K562 (cell line): ENCODE results near the gene RNF166. TPM values are rescaled to one million over a fixed set of nuclear protein-coding genes. Genes with fewer than 3 reads are reported as not detected.
A peak's percentile ranks its signal among the peaks of the same experiment; 100 is the strongest.

Source experiments
- ATAC-seq: fragments of 200-7000 bp; cut with Tn5 transposase; 3 replicates; pipeline ENCODE4 v1.9.1; 2020; ENCODE audit warnings: moderate library complexity
- BruUV-seq: library from RNA; stranded (reverse); fragments of 400-500 nt; replicated peaks from 2 replicates; lab custom pipeline; 2021; lab: Mats Ljungman, UMichigan
- CTCF ChIA-PET: fragments of 300-600 bp; formaldehyde crosslinking; extraction: SDS; loops from one replicate; lab custom pipeline; 2021; ENCODE audit warnings: low intra/inter-chr PET ratio; lab: Yijun Ruan, JAX
- POLR2A ChIA-PET: fragments of 300-600, 350-650 bp; sonication (Branson Sonifier 250); formaldehyde crosslinking; extraction: SDS; loops from one replicate; lab custom pipeline; 2021; ENCODE audit warnings: antibody characterized with exemption, inconsistent platforms; lab: Yijun Ruan, JAX
- DNase-seq, 4 experiments: peaks; one replicate each; pipeline versions ENCODE4 v3.0.0 to v3.0.0-alpha.2; 2011 to 2018; ENCODE audit warnings: low spot score in 3 of 4, mixed read lengths in 3 of 4; ENCODE audit errors: extremely low read depth in 1 of 4
- FAIRE-seq: peaks from 2 replicates; lab custom pipeline; 2011; peaks lifted over from hg19 to GRCh38; lab: Jason Lieb, UNC
- H2AFZ ChIP-seq: 2 replicates; pipeline ENCODE4 v1.6.0; 2011; ENCODE audit warnings: low read depth, low read length, control low read depth, inconsistent platforms
- H3K27ac ChIP-seq: fragments of 200-600 bp; 3 replicates; pipeline ENCODE4 v1.8.0; 2011; ENCODE audit warnings: low read depth, mild to moderate bottlenecking, control low read depth, inconsistent platforms, low read length, moderate library complexity, mixed read lengths; ENCODE audit errors: extremely low read depth
- H3K27me3 ChIP-seq, 2 experiments: fragments of 300-600 bp in 1 of 2; 2 replicates in 1 of 2; 3 replicates in 1 of 2; pipeline versions ENCODE4 v1.6.0 to v1.8.0; 2011; ENCODE audit warnings: inconsistent platforms in 2 of 2, low read length in 2 of 2, mild to moderate bottlenecking in 1 of 2, mixed read lengths in 1 of 2, moderate library complexity in 1 of 2; ENCODE audit not compliant: control insufficient read depth in 2 of 2, insufficient read depth in 2 of 2
- H3K36me3 ChIP-seq: fragments of 300-600 bp; 3 replicates; pipeline ENCODE4 v1.8.0; 2011; ENCODE audit warnings: mild to moderate bottlenecking, low read length, inconsistent platforms; ENCODE audit not compliant: control insufficient read depth, insufficient read depth
- H3K4me1 ChIP-seq, 2 experiments: fragments of 200-600 bp in 1 of 2; replicated peaks in 1 of 2; 2 replicates in 1 of 2; 3 replicates in 1 of 2; pipeline versions ENCODE4 v1.5.1 to v1.8.0; 2011; ENCODE audit warnings: inconsistent platforms in 2 of 2, low read length in 2 of 2, mild to moderate bottlenecking in 1 of 2, mixed read lengths in 1 of 2, moderate library complexity in 1 of 2; ENCODE audit not compliant: control insufficient read depth in 2 of 2, insufficient read depth in 2 of 2
- H3K4me2 ChIP-seq: 2 replicates; pipeline ENCODE4 v1.6.1; 2011; ENCODE audit warnings: low read length, control low read depth, inconsistent platforms, mixed read lengths; ENCODE audit not compliant: insufficient read depth
- H3K4me3 ChIP-seq: fragments of 200-600 bp; sonication (generic), shearing (Covaris generic); 2 replicates; pipeline ENCODE4 v1.5.1; 2016; ENCODE audit warnings: control low read depth, inconsistent platforms
- H3K79me2 ChIP-seq: fragments of 200-600 bp; 3 replicates; pipeline ENCODE4 v1.8.0; 2011; ENCODE audit warnings: low read length, inconsistent platforms; ENCODE audit not compliant: control insufficient read depth, insufficient read depth
- H3K9ac ChIP-seq, 2 experiments: 2 replicates each; pipeline versions ENCODE4 v1.6.0 to v1.6.1; 2011; ENCODE audit warnings: low read depth in 2 of 2, low read length in 2 of 2, control low read depth in 1 of 2, inconsistent platforms in 1 of 2, mild to moderate bottlenecking in 1 of 2, mixed read lengths in 1 of 2; ENCODE audit not compliant: insufficient read depth in 1 of 2
- H3K9me1 ChIP-seq: one replicate; pipeline ENCODE4 v1.6.0; 2011; ENCODE audit warnings: inconsistent platforms, mild to moderate bottlenecking, low read length, moderate library complexity; ENCODE audit not compliant: control insufficient read depth, insufficient read depth
- H3K9me3 ChIP-seq: replicated peaks from 2 replicates; pipeline ENCODE4 v1.5.1; 2011; ENCODE audit warnings: low read depth, low read length, inconsistent platforms; ENCODE audit not compliant: control insufficient read depth, insufficient read depth
- H4K20me1 ChIP-seq: replicated peaks from 2 replicates; pipeline ENCODE4 v1.6.1; 2011; ENCODE audit warnings: low read length, inconsistent platforms, mixed read lengths; ENCODE audit not compliant: control insufficient read depth, insufficient read depth
- BRD9 ChIP-seq: fragments of 450-650 bp; IDR thresholded peaks from 2 replicates; pipeline ENCODE4 v1.6.1; 2018; ENCODE audit warnings: low read depth; ENCODE audit not compliant: partially characterized antibody
- DIDO1 ChIP-seq: fragments of 450-650 bp; IDR thresholded peaks from 2 replicates; pipeline ENCODE4 v1.6.1; 2016; ENCODE audit warnings: low read depth, missing biosample characterization, missing genetic modification characterization
- DNMT1 ChIP-seq: fragments of 450-650 bp; IDR thresholded peaks from 2 replicates; pipeline ENCODE4 v1.6.1; 2016; ENCODE audit warnings: antibody characterized with exemption, mild to moderate bottlenecking
- E2F8 ChIP-seq: fragments of 450-650 bp; IDR thresholded peaks from 2 replicates; pipeline ENCODE4 v1.7.1; 2018; ENCODE audit warnings: mild to moderate bottlenecking, low read depth; ENCODE audit not compliant: partially characterized antibody
- EP400 ChIP-seq: fragments of 450-650 bp; IDR thresholded peaks from 2 replicates; pipeline ENCODE4 v1.6.1; 2017; ENCODE audit warnings: antibody characterized with exemption, mild to moderate bottlenecking, moderate library complexity
- ERF ChIP-seq: fragments of 450-650 bp; formaldehyde crosslinking; IDR thresholded peaks from 2 replicates; pipeline ENCODE4 v1.4.0; 2020; ENCODE audit warnings: mild to moderate bottlenecking, mixed read lengths
- FIP1L1 ChIP-seq: fragments of 200-400 bp; formaldehyde crosslinking; IDR thresholded peaks from 2 replicates; pipeline ENCODE4 v1.6.1; 2018; ENCODE audit warnings: mild to moderate bottlenecking, low read depth, low read length; ENCODE audit not compliant: poor library complexity, severe bottlenecking
- GATA2 ChIP-seq: sonication (generic); formaldehyde crosslinking; IDR thresholded peaks from 2 replicates; pipeline ENCODE4 v1.4.0; 2020; ENCODE audit warnings: mild to moderate bottlenecking, missing genetic modification reagents
- GMEB1 ChIP-seq: fragments of 250-450 bp; sonication (Bioruptor Pico); IDR thresholded peaks from 2 replicates; pipeline ENCODE4 v1.4.0; 2020; ENCODE audit warnings: mild to moderate bottlenecking
- KLF16 ChIP-seq: IDR thresholded peaks from 2 replicates; pipeline ENCODE4 v1.6.1; 2016; ENCODE audit warnings: antibody characterized with exemption
- POLR2G ChIP-seq: fragments of 200-400 bp; formaldehyde crosslinking; IDR thresholded peaks from 2 replicates; pipeline ENCODE4 v1.6.1; 2017; ENCODE audit warnings: low read depth, mild to moderate bottlenecking, antibody characterized with exemption, low read length, moderate library complexity
- RAD51 ChIP-seq: fragments of 450-650 bp; IDR thresholded peaks from 2 replicates; pipeline ENCODE4 v1.7.1; 2016; ENCODE audit warnings: low read depth, mild to moderate bottlenecking, borderline replicate concordance
- RBM22 ChIP-seq: fragments of 200-400 bp; formaldehyde crosslinking; IDR thresholded peaks from 2 replicates; pipeline ENCODE4 v1.6.1; 2018; ENCODE audit warnings: low read length, low read depth; ENCODE audit not compliant: poor library complexity, severe bottlenecking
- TEAD2 ChIP-seq: fragments of 450-650 bp; IDR thresholded peaks from 2 replicates; pipeline ENCODE4 v1.6.1; 2016; ENCODE audit warnings: missing genetic modification characterization, control low read depth, missing compliant biosample characterization
- TEAD4 ChIP-seq, 2 experiments: sonication (generic) in 1 of 2; formaldehyde crosslinking in 1 of 2; IDR thresholded peaks; 2 replicates each; pipeline versions ENCODE4 v1.6.1 to v1.8.0; 2012 to 2022; ENCODE audit warnings: borderline replicate concordance in 1 of 2, inconsistent platforms in 1 of 2, low read length in 1 of 2, mild to moderate bottlenecking in 1 of 2, missing genetic modification reagents in 1 of 2
- ZFP30 ChIP-seq: fragments of 250-450 bp; sonication (Bioruptor Pico); IDR thresholded peaks from 2 replicates; pipeline ENCODE4 v1.8.0; 2022; ENCODE audit warnings: moderate library complexity, mild to moderate bottlenecking, inconsistent platforms, borderline replicate concordance
- ZFP36 ChIP-seq: fragments of 150-350 bp; IDR thresholded peaks from 2 replicates; pipeline ENCODE4 v1.6.1; 2018; ENCODE audit warnings: low read length, low read depth; ENCODE audit not compliant: partially characterized antibody
- WGBS: fragments of 100-300 bp; shearing (Covaris generic); methylation state at CpG from one replicate; pipeline ENCODE4 v1.1.6; 2016; ENCODE audit warnings: low coverage, mixed read lengths; ENCODE audit not compliant: insufficient coverage; ENCODE audit errors: missing lambda C conversion rate; 5-methylcytosine and 5-hydroxymethylcytosine counted together
- in situ Hi-C: fragments of 300-500 bp; cut with MboI; formaldehyde crosslinking; loops from 4 replicates; pipeline ENCODE4 v1.15.0; 2018; ENCODE audit warnings: inconsistent platforms, mixed read lengths
- intact Hi-C: fragments of 100-400 bp; cut with micrococcal nuclease; formaldehyde crosslinking; loops from 2 replicates; pipeline ENCODE4 v1.14.2; 2022
- polyA plus RNA-seq, 8 experiments: library from polyadenylated mRNA; depleted of rRNA in 4 of 8; stranded (reverse) in 5 of 8; unstranded in 3 of 8; fragments of >200 nt; fragmentation: Nextera tagmentation in 2 of 8; fragmentation: Illumina TruSeq in 1 of 8; extraction: Ambion mirVana in 2 of 8; extraction: Trizol in 1 of 8; gene quantifications; 2 replicates each; pipeline versions ENCODE4 v1.2.1 to v1.2.3, GENCODE V29; 2011 to 2014; ENCODE audit warnings: inconsistent platforms in 1 of 8, missing spikeins in 1 of 8
- total RNA-seq, 7 experiments: library from RNA; depleted of rRNA in 6 of 7; stranded (reverse); fragments of >200 nt in 6 of 7; fragmentation: Illumina TruSeq in 2 of 7; extraction: Trizol in 2 of 7; gene quantifications; 2 replicates each; pipeline versions ENCODE4 v1.2.1 to v1.2.3, GENCODE V29; 2011 to 2021; ENCODE audit warnings: low replicate concordance in 1 of 7

RNF166 gene
- total and polyA plus RNA-seq, 9 of the 15 experiments (the other 6 are each of a cell fraction or from before 2014, with no cell fraction given), result 0.56 to 60.3 (median 19.5) TPM

- Histone ChIP-seq H3K9ac (no peak overlapping the region), H3K4me2 (no peak overlapping the region), H3K4me3 (no peak overlapping the region), H3K36me3 (peaks cover 85% of the 10 kb centered on the region), H3K79me2 (peaks cover 7% of the 10 kb centered on the region; the same call in 2 of the 3 replicates), H3K9me1 (no peaks in the 10 kb centered on the region), H3K9me3 (no peaks in the 10 kb centered on the region), H2AFZ (no peak overlapping the region), H3K27me3 (no peaks in the 10 kb centered on the region), H4K20me1 (peaks cover 8% of the 10 kb centered on the region), H3K4me1 (peaks cover 0 to 75% of the 10 kb centered on the region in 2 experiments; a peak in 3 of 5 replicates), H3K27ac (no peak overlapping the region)
- DNase-seq (no peak), FAIRE-seq (no peak), ATAC-seq (no peak)
- CTCF ChIA-PET, result no interaction called here
- intact Hi-C loops (no loop called here), in situ Hi-C loops (no loop called here)
- TF ChIP-seq TEAD2 (no peak), FIP1L1 (no peak), KLF16 (no peak), DIDO1 (tag) (no peak), BRD9 (no peak), GATA2 (CRISPR knock-in tag) (no peak), POLR2G (0 out of 2 replicates have a peak, but pooled peaks have one; percentile 4), EP400 (no peak), GMEB1 (no peak), ZFP36 (peak; percentile 52), ERF (CRISPR knock-in tag) (no peak), RBM22 (peak; percentile 4), ZFP30 (CRISPR knock-in tag) (no peak), DNMT1 (no peak), TEAD4 (IDR thresholded peaks at IDR 0.05; ENCODE audit: low read length) (no peak), TEAD4 (CRISPR knock-in tag; IDR thresholded peaks at IDR 0.05; ENCODE audit: borderline replicate concordance) (no peak), RAD51 (no peak), E2F8 (no peak)
- POLR2A ChIA-PET, result interaction anchor here (1.0 kb wide), 1 partner anchor 12 kb away, joined by 4 read pairs; no protein-coding TSS in a partner anchor
- BruUV-seq, result no TSS peak
- WGBS, result 81% methylated on average over 11 of the region's 13 CpGs
Observed at GRCh38 chr16:88732961-88733294, 26.7 kb upstream of the RNF166 start.
